ENCODE measurements around the gene SH2B3.

The SH2B3 gene

GRCh38 chr12:111444925-111445725 is 39.4 kb downstream of the SH2B3 start:
- DNase-seq = peak in 9 of 14 donors; percentile 28 to 72 (median 62)

GRCh38 chr12:111445726-111446581 is 40.2 kb downstream of the SH2B3 start:
- peak in 1 of 14 donors; percentile 35 for DNase-seq

GRCh38 chr12:111446631-111447570 is 41.2 kb downstream of the SH2B3 start:
- DNase-seq = no peak

GRCh38 chr12:111447571-111448265 is 42.0 kb downstream of the SH2B3 start:
- no peak for DNase-seq

- no peak for DNase-seq
Observed at GRCh38 chr12:111448266-111448830, 42.6 kb downstream of the SH2B3 start.

GRCh38 chr12:111448846-111449790 is 43.4 kb downstream of the SH2B3 start:
- no peak for DNase-seq

- no peak for DNase-seq
Observed at GRCh38 chr12:111450676-111451075, 45.0 kb downstream of the SH2B3 start.

- DNase-seq = no peak
Observed at GRCh38 chr12:111451232-111451631, 45.5 kb downstream of the SH2B3 start.

- DNase-seq = peak in 2 of 14 donors; percentile 26 to 56
Observed at GRCh38 chr12:111451649-111452129, 46.0 kb downstream of the SH2B3 start.

GRCh38 chr12:111453071-111453989 is 47.6 kb downstream of the SH2B3 start:
- peak in 6 of 14 donors; percentile 32 to 65 (median 40) for DNase-seq

GRCh38 chr12:111454311-111454710 is 48.6 kb downstream of the SH2B3 start:
- no peak for DNase-seq

- no peak for DNase-seq
Observed at GRCh38 chr12:111454716-111455447, 49.2 kb downstream of the SH2B3 start.

GRCh38 chr12:111455448-111456320 is 50.0 kb downstream of the SH2B3 start:
- no peak for DNase-seq

GRCh38 chr12:111457071-111457470 is 51.3 kb downstream of the SH2B3 start:
- DNase-seq = no peak

GRCh38 chr12:111457577-111457976 is 51.9 kb downstream of the SH2B3 start:
- DNase-seq = no peak

GRCh38 chr12:111458546-111459172 is 52.9 kb downstream of the SH2B3 start:
- no peak for DNase-seq
